ENCODE results near the gene SPTLC3.
"Not testable (repeated sequence)": the region's sequence is repeated elsewhere in the genome, so short reads cannot be mapped to it uniquely, and the experiment has no call there.

SPTLC3 gene

GRCh38 chr20:13008761-13009681 is at the start of gene SPTLC3:
SPTLC3 (plus strand) TSS chr20:13008972; CDS start chr20:13009268, 296 bp downstream.
- no peak for DNase-seq

GRCh38 chr20:12961725-12962124 is 47.0 kb upstream of the SPTLC3 start:
- no peak for DNase-seq

- DNase-seq = no peak
These were observed 45.9 kb upstream of the SPTLC3 start for GRCh38 chr20:12962895-12963294.

GRCh38 chr20:12963416-12963815 is 45.4 kb upstream of the SPTLC3 start:
- DNase-seq = no peak

GRCh38 chr20:12965212-12965869 is 43.4 kb upstream of the SPTLC3 start:
- no peak for DNase-seq

GRCh38 chr20:12965870-12966251 is 42.9 kb upstream of the SPTLC3 start:
- no peak for DNase-seq

- DNase-seq = peak in 1 of 2 experiments; percentile 39
These were observed 42.2 kb upstream of the SPTLC3 start for GRCh38 chr20:12966468-12967085.

GRCh38 chr20:12967932-12968331 is 40.8 kb upstream of the SPTLC3 start:
- no peak for DNase-seq

- no peak for DNase-seq
These were observed 40.3 kb upstream of the SPTLC3 start for GRCh38 chr20:12968472-12968871.

- no peak for DNase-seq
These were observed 39.6 kb upstream of the SPTLC3 start for GRCh38 chr20:12969071-12969669.

- peak in 1 of 2 experiments; percentile 37 for DNase-seq
These were observed 38.4 kb upstream of the SPTLC3 start for GRCh38 chr20:12970372-12970821.

- DNase-seq = no peak
These were observed 32.8 kb upstream of the SPTLC3 start for GRCh38 chr20:12975833-12976608.

GRCh38 chr20:12976720-12977309 is 32.0 kb upstream of the SPTLC3 start:
- DNase-seq = no peak

- no peak for DNase-seq
These were observed 31.2 kb upstream of the SPTLC3 start for GRCh38 chr20:12977328-12978125.

GRCh38 chr20:12978126-12978394 is 30.7 kb upstream of the SPTLC3 start:
- DNase-seq = no peak

GRCh38 chr20:12978613-12979495 is 29.9 kb upstream of the SPTLC3 start:
- DNase-seq = no peak

- DNase-seq = not testable (repeated sequence)
These were observed 29.1 kb upstream of the SPTLC3 start for GRCh38 chr20:12979713-12980112.

GRCh38 chr20:12982098-12982497 is 26.7 kb upstream of the SPTLC3 start:
- DNase-seq = no peak

GRCh38 chr20:12984069-12984765 is 24.6 kb upstream of the SPTLC3 start:
- DNase-seq = no peak

GRCh38 chr20:12984863-12985262 is 23.9 kb upstream of the SPTLC3 start:
- DNase-seq = no peak

Data from SW 1271 (cell line).